HG02623 (cell line): ENCODE results near the gene MGAT5.
A peak's percentile ranks its signal among the peaks of the same experiment; 100 is the strongest.

Experiments
- ATAC-seq: cut with Tn5 transposase; IDR thresholded peaks from one replicate; pipeline ENCODE4 v1.9.1; 2021; ENCODE audit warnings: moderate library complexity; ENCODE audit not compliant: unreplicated experiment

The MGAT5 gene

DNA sequence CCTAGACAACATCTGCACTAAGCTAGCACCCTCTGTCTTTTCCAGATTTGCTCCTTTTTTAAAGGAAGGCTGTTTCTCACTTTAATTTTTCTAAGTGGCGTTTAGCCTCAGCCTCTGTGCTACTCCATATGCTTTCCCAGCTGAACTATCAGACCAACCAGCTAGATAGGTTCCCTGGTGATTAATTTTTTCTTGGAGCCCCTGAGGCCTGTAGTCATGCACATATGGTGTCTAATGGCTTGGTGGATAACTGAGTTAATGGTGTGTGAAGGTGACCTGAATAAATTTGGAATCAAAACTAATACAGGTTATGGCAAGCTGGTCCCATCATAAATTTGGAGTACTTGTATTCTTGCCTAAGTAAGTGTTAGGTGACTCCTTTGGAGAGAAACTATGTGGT lies 135.5 kb downstream of the MGAT5 start:
- no peak for ATAC-seq

DNA sequence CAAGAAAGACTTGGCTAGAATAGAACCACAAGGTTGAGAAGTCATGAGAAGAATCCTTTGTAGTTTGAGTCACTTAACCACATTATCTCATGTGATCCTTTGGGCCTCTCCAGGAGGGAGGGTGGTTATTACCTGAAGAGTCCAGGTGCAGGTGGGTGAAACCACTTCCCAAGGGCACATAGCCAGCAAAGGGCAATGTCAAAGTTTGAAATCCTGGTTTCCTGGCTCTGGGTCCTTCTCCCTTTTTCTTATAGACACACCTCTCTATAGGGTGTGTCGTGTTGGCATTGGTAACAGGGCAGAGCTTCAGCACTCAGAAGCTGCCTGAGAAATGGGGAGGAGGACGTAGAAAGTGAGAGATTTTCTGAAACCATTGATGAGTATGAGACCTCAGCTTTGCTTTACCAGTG lies 137.9 kb downstream of the MGAT5 start:
- ATAC-seq, result peak; percentile 82

DNA sequence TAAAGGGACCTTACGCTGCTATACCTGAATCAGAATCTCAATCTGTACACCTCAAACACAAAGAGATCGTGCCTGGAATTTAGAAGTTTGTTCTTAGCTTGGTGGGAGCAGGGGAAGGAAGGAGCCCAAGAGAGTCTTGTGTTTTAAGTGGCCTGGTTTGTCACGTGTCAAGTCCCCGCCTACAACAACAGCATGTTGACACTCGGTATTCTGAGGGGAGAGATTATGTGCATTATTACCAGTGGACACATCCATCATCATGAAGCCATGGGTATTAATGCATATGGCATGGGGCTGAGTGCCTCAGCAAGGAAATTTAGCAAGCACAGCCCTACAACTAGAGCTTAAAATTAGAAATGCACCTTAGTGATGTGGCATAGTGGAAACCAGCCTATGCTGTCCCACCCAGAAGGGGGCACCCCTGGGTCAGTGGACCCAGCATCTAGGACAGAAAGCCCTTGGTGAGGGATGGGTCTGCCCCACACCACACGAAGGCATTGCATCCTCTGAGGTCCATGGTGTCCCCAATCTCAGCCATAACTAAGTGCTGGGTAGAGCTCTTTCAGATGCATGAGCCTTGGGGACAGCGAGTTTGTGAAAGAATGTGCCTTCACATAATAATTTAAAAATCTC lies 138.7 kb downstream of the MGAT5 start:
- ATAC-seq, result no peak

DNA sequence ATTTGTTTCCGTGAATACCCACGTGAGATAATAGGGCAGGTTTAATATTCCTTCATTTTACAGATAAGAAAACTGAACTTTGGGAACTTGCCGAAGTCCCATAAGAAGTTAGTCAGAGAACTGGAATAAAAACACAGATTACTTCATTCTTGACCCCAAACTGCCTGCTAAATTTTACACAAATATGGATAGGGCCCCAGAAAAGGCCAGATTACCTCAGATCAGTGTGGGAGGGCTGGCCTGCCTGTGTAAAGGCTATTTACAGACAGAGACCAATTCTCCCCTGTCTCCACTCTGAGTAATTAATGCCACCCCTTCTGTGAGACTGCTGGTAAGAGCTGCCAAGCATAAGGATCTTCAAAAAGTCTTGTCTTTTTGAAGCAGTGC lies 139.2 kb downstream of the MGAT5 start:
- ATAC-seq, result no peak

DNA sequence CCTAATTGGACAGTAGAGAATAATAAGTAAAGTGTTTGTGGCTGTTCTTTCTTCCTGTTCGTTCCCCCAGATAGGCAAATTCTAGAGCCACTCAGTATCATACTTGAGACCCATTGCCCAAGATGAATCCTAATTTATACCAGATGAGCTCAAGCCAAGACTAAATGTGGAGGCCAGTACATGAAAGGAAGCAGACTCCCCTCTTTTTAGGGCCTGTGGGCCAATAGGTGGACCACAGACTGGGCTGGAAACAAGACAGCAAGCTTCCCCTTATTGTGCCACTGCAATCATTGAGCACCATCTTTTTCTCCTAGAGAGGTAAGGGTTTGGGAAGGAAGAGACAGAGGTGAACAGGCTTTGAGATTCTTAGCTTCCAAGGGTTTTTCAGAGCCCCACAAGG lies 141.9 kb downstream of the MGAT5 start:
- ATAC-seq, result no peak

DNA sequence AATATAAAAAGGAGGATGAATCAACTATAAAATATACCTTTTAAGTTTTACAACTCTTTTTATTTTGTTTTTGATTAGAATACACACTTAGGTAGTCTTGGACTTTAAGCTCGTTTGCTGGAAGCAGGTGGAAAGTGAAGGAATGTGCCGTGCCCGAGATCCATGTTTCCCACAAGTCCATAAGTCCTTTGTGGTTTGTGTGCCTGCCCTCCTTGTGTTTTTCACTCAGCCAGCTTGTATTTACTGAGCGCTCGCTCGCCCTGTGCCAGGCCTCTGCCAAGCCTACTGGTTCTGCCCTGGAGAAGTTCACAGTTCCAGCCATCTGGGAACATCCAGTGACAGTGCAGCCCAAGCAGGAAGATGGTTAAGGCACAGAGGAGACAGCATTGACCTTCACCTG lies 142.6 kb downstream of the MGAT5 start:
- ATAC-seq, result no peak

DNA sequence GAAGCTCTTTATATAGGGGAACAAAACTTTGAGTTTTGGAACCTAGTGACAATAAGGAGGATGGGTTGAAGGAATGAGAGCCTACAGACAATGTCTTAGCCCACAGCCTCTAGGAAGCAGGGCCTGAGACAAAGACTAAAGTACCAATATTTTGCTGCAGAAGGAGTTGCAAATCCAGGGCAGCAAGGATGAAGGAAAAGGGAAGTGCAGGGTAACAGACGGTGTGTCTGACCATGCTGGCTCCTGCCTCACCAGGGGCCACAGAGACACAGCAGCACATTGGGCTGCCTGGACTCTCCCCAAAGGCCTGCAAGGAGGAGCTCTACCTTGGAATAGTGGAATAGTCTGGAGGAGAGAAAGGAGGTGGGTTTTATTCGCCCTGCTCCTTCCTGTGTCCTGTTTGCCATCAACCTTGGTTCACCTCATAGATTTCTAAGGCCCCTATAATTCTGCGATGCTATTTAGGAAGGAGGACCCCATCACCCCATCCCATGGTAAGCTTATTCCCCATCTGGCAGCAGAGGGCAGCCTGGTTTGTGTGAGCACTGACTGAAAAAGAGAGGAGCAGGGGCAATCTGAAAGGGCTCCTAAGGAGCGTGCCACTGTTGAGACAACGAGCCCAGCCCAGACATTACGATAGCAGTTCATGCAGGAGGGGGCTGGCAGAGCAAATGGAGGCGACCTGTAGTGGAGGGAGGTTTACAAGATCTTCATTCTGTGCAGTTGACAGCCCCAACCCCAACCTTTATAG lies 143.4 kb downstream of the MGAT5 start:
- no peak for ATAC-seq

DNA sequence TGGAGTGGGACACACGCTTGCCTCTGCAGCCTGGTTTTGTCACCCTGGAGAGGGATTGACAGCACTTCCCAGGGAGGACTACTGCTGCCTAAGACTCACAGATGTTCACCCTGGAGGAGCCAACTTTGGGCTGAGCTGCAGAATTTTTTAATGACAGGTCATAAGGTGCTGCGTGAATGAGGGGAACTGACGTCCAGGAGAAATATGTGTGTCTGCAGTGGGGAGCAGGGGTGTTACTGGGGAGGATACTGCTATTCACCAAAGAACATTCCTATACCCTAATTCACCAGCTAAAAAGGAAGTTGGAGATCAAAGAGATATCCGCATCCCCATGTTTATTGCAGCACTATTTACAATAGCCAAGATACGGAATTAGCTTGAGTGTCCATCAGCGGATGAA lies 144.4 kb downstream of the MGAT5 start:
- no peak for ATAC-seq

DNA sequence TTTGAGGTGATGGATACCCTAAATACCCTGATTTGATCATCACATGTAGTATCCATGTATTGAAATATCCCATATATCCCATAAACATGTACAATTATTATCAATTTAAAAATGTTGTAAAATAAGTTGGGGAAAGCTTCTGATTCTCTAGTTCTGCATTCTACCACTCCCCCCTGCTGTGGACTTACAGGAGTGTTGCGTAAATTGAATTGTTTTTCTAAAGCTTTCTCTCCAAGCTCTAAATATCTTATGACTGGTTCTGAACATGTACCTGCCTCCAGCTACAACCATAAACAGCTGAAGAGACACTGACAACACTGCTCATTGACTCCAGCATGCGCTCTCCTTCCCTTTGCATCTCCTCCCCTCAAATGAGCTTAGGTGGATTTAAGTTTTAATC lies 145.2 kb downstream of the MGAT5 start:
- ATAC-seq, result no peak

DNA sequence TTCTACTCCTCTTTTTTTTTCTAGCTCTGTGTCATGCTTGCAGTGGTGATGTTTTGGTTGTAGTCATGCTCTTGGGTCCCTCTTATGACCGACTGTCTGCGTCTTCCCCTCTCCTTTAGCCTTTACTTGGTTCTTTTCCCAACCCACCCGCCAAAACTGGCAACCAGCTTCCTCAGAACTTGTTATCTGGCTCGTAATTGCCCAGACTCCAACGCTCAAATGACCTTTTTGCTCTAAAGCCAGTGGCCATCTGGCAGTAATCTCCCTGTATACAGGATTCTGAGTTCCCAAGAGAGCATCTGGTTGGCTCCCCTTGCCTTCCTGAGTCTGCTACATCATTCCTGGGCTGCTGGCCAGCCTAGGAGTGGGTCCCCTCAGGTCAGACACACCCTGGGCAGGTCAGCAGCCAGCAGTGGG lies 147.2 kb downstream of the MGAT5 start:
- ATAC-seq, result no peak

DNA sequence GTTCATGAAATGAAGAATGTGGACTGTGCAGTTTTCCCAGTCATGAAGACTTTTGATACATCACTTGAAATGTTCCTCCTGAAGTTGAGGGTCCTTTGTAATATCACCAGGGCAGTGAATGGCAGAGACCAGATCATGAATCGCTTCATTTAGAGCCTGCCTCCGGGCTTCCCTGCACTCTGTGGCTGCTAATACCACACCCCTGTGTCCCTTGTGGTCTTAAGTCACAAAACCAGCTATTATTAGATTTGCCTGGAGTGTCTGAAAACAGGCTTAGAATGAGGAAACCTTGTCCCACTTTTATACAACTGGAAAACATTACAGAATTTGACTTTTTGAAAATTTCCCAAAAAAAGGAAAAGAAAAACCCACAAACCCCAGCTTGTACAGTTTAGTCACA lies 147.9 kb downstream of the MGAT5 start:
- ATAC-seq, result no peak

DNA sequence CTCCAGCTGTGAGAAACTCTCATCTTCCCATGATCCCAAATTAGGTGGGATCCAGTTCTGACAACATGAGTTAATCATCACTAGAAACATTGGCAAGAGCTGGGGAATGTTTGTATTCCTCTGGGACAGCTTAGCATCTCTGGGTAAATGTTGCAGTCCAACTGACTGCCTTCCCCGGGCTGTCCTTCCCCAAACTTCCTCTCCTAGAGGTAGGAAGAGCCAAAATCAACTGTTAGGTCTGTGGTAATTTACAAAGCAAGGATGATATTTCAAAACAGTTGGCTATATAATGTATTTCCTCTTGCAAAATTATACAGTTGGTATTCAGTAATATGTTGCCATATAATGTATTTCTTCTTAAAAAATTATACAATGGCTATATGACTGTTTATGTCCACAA lies 148.5 kb downstream of the MGAT5 start:
- ATAC-seq, result no peak

DNA sequence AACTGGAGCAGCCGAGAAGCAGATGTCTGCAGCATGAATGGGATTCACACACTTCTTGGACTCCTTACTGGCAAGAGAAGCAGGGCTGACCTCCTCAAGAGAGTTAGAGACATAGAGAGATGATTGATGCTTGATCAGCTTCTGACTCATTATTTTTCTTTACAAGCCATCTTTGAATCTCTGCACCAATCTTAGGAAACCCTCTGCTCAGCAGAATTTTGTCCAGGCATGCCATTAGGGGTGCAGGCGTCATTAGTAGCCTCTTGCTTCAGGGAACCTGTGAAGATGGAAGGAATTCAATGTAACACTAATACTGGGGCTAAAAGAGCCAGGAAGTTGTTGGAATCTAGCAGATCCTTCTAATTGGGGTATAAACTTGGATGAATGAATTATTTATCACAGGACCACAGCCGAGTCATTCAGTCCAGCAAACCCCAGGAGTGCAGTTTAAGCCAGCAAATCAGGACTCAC lies 151.8 kb downstream of the MGAT5 start:
- no peak for ATAC-seq

DNA sequence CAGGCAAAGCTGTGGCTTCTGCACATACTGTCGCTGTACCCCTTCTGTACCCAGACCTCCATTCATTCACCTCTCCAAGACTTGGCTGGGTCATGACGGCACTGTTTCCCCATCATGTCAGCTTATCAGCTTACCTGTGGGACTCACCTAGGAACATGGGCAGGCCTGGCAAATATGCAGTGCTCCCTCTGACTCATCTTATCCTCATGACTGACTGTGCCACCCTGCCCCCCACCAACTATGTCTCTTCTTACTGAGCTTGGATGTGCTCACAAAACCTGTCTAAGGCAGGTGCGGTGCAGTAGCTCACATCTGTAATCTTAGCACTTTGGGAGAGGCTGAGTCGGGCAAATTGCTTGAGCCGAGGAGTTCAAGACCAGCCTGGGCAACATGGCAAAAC lies 152.4 kb downstream of the MGAT5 start:
- no peak for ATAC-seq

DNA sequence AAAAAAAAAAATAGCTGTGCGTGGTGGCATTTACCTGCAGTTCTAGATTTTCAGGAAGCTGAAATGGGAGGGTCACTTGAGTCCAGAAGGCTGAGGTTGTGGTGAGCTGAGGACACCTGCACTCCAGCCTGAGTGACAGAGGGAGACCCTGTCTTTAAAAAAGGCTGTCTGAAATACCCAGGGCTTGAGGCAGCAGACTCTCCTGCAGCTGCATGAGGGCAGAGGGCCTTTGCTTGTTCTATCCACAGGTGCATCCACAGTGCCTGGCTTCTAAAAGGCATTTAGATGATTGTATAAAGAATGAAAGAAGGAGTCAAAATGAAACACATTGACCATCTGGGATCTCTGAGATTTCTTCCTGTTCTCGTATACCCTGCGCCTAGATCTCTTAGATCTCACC lies 152.9 kb downstream of the MGAT5 start:
- ATAC-seq, result no peak

DNA sequence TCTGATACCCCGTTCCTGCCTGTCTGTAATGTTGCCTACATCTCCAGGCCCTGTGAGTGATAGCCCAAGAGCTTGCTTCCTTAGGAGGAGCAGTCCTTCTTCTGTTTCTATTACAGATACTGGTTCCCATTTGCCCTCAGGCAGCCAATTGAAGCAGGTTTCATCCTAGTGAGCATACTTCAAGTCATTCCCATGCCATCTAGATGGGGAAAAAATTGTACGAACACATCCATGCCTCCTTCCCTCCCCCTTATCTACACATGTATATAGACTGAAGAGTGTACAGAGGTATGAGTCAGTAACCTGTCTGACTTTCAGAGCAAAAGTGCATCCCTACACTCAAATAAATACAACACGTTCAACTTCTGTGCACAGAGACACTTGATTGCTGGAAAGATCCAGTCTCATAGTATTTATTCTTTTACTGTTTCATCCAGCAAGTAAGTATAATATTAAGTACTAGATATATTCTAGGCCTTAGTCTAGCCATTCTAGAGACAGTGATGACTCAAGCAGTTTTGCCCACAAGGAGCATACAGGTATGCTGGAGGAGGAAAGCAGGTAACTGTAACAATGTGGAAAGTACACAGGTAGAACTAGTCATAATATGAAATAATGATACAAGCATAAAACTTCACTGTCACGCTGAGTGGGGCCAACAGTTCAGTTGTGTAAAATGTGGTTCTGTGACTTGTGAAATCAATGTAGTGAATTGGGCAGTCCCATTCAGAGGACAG lies 153.4 kb downstream of the MGAT5 start:
- ATAC-seq, result no peak

DNA sequence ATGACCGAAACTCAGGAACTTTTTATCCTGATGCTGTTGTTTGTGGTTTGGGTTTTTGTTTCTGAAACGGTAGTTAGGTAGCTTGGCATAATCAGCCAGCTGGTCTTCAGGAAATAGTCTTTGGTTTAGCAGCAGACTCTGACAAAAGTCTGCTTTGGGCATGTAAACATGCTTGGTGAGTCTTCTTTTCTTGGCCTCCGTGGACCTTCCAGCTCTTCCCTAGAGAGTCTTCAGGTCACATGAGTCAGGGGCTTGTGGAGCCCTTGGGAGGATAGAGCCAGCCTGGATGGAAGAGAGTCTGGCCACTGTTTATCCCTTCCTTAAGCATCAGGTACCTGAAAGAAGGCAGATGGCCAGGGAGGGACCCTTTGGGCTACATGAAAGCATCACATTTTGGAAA lies 154.5 kb downstream of the MGAT5 start:
- no peak for ATAC-seq

DNA sequence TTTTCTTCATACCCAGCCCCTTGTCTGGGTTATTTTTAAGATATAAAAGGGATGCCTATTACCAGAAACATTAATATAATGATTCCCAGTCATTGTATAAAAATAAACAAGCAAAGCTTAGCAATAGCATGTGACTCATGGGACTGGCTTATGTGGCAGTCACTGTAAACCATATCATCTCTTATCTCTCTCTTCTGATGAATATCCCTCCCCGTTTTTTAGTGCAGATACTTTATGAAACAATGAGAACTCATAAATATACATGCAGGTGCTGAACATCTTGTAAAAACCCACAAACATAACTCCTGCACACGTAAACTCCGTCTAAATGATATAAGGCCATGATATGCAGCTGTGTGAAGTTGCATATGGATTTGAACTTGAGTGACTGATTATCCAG lies 154.9 kb downstream of the MGAT5 start:
- ATAC-seq, result no peak

DNA sequence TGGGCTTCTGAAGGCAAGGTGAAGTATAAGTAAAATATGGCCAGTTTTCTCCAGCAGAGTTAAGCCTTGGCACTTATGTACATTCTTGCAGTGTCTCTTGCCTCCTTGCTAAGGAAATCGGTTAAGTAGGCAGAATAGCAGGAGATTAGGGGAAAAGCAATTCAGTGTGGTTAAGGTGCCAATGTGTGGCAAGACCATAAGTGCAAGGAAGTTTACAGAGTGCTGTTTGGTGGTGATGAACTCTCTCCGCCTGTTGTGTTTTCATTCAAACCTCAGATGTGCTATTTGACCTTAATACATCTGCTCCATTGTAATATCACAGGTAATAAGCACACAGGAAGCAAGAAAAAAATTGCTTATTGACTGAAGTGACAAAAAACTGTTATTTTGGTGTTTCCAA lies 156.1 kb downstream of the MGAT5 start:
- no peak for ATAC-seq

DNA sequence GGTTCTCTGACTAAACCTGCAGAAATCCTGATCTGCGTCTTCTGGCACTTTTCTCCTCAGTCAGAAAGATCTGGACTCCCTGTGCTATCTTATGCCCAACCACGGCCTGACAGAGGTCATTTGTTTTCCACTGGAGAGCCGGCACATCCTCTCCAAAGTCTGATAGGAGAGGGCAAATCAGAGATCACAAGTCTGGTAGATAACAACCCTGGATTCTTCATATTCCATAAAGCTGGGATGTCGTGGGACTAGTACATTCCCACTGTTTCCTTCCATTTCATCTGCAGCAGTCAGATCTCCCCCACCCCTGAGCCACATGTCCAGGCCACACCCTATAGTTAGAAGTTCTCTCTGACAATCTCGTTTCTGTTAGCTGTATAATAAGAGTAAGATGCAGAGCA lies 157.0 kb downstream of the MGAT5 start:
- no peak for ATAC-seq

DNA sequence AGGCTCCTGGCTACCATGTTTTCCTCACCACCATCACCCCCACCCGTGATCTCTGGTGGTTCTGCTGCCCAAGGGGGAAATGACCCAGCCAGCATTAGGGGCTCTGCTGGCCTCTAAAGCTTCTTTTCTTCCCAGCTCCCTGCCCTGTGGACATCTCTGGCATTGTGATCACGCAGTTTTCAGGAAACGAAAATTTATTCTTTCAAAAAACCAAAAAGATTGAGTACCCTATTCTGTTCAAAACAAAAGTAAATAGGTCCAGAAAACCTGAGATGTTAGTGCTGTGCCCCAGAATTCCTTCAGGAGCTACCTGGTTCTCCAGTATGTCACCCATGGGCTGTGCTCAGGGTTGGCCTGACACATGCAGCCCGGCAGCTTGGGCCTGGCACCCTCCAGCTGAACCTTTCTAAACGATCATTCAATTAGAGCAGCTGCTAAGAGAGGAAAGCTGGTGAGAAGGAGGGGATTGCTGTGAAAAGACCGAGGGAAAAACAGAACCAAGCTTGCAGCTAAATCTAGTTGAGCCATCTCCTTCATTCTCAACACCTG lies 157.5 kb downstream of the MGAT5 start:
- no peak for ATAC-seq
